ENCODE data around the gene ELOA.

GRCh38 chr1:23759277-23759676 is 16.0 kb downstream of the ELOA start:
- TF ChIP-seq EZH2phosphoT487 (IDR thresholded peaks at IDR 0.05; ENCODE audit: insufficient read depth, low read depth) (no peak), EZH2 (IDR thresholded peaks at IDR 0.05; ENCODE audit: insufficient read depth, poor library complexity, severe bottlenecking) (no peak)
